HG03439 (cell line): ENCODE data around the gene B3GNT8.
"Not testable (repeated sequence)": the region's sequence is repeated elsewhere in the genome, so short reads cannot be mapped to it uniquely, and the experiment has no call there.

ENCODE experiments used
- ATAC-seq: cut with Tn5 transposase; IDR thresholded peaks from one replicate; pipeline ENCODE4 v1.9.1; 2021; ENCODE audit warnings: mild to moderate bottlenecking, moderate library complexity; ENCODE audit not compliant: unreplicated experiment

B3GNT8 gene, protein sequence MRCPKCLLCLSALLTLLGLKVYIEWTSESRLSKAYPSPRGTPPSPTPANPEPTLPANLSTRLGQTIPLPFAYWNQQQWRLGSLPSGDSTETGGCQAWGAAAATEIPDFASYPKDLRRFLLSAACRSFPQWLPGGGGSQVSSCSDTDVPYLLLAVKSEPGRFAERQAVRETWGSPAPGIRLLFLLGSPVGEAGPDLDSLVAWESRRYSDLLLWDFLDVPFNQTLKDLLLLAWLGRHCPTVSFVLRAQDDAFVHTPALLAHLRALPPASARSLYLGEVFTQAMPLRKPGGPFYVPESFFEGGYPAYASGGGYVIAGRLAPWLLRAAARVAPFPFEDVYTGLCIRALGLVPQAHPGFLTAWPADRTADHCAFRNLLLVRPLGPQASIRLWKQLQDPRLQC

GRCh38 chr19:41426952-41427646 lies at the start of gene B3GNT8:
Gene B3GNT8, minus strand, starts transcription at chr19:41427374. Its CDS starts 596 bp downstream, at chr19:41426778.
- ATAC-seq, result no peak

GRCh38 chr19:41476583-41476982 lies 49.4 kb upstream of the B3GNT8 start:
- ATAC-seq, result no peak

- not testable (repeated sequence) for ATAC-seq
Measured at GRCh38 chr19:41463257-41464256, 36.4 kb upstream of the B3GNT8 start.

DNA sequence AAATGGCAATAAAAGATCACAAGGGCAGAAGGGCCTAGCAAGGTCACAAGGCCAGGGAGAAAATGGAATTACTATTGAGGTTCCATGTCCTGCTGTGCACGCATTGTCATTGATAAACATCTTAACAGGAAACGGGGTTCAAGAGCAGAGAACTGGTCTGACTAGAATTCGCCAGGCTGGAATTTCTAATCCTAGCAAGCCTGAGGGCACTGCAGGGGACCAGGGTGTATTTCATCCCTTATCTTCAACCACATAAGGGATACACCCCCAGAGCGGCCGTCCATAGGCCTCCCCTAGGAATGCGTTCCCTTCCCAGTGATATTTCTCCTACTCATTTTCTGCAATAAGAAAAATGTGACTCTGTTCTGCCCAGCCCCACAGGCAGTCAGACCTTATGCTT lies 35.3 kb upstream of the B3GNT8 start:
- no peak for ATAC-seq

GRCh38 chr19:41457241-41457640 lies 30.1 kb upstream of the B3GNT8 start:
- ATAC-seq, result peak; percentile 65

DNA sequence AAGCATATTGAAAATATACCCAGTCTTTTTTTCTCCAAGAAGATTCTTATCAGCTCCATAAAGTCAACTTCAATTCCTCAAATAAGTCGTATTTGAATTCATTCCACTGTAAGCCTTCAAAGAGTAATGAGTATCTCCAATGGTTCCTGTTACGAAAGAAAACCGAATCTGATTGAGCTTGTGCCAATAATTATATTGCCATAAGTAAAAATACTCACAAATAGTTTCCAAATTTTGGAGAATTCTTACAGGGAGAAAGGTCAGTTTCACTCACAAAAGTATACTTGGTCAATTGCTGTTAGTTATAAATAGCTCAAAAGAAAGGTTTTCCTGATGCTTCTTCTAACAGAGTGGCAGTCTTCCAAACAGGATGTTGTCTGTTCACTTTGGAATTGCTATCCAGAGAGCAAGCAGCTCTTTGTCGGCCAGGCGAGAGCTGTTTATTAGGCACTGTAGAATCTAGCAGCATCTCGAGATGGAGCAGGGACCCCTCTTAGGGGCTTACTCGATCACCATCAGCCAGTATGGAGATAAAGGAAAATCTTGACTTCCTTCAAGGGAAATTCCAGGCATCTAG lies 29.3 kb upstream of the B3GNT8 start:
- no peak for ATAC-seq

GRCh38 chr19:41455936-41456335 lies 28.8 kb upstream of the B3GNT8 start:
- ATAC-seq, result no peak

DNA sequence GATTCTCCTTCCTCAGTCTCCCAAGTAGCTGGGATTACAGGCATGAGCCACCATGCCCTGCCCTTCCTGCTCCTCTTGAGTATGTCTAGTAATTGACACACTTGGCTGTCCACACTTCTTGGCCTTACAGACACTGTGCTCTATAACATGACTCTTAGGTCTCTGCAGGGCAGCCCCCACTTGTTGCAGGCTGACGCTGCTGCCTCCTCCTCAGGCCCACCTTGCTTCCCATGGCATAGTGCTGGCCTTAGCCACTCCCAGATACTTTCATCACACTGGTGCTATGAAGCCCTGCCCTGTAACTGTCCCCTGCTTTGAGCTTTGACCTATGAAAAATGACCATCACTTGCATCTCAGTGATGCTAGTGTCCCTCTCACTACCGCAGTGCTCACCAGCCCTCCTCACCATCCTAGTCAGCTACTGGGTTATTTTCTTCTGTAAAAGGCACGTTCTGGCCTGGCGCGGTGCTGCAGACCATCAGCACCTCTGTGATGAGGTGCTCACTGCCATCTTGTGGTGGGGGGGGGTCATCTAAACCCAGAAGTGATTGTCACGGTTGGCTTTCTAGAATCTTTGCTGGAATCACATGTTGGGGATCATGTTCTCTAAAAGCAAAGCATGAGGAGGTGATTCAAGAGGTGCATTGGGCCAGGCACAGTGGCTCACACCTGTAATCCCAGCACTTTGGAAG lies 25.6 kb upstream of the B3GNT8 start:
- no peak for ATAC-seq

DNA sequence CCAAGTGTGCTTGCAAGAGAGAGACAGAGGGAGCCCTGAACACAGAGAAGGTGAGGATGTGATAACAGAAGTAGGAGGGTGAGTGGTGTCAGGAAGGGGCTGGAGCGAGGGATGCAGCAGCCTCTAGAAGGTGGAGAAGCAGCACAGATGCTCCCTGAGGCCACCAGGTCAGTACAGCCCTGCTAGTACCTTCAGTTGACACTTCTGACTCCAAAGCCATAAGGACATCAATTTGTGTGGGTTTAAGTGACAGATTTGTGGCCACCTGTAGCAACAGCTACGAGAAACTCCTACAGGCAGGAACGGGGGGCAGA lies 22.6 kb upstream of the B3GNT8 start:
- ATAC-seq, result no peak

GRCh38 chr19:41449079-41449864 lies 22.1 kb upstream of the B3GNT8 start:
- peak; percentile 58 for ATAC-seq

DNA sequence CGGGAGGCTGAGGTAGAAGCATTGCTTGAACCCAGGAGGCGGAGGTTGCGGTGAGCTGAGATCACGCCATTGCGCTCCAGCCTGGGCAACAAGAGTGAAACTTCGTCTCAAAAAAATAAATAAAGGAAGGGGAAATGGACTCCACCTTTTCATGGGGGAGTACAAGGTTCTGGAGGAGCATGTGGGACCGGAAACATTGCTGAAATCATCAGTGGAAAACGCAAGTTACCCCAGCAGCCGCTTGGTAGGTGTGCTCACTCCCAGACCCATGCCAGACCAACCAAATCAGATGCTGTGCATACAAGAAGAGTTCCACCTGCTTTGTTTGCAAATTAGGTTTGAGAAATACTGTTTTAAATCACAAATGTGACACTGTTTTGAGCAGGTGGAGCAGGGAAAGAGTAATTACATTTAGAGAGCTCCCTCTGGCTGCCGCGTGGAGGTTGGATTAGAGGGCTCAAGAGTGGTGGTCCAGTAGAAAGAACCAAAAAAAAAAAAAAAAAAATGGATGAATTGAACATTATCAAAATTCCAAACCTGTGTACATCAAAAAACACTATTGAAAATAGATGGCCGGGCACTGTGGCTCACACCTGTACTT lies 20.7 kb upstream of the B3GNT8 start:
- no peak for ATAC-seq

GRCh38 chr19:41445575-41445974 lies 18.4 kb upstream of the B3GNT8 start:
- no peak for ATAC-seq

- ATAC-seq, result no peak
Measured at GRCh38 chr19:41443813-41444455, 16.8 kb upstream of the B3GNT8 start.

- ATAC-seq, result no peak
Measured at GRCh38 chr19:41442473-41443355, 15.5 kb upstream of the B3GNT8 start, which contains the start of gene ERICH4. Gene ERICH4, plus strand, starts transcription at chr19:41443156. Its CDS starts 14 bp downstream, at chr19:41443170.

DNA sequence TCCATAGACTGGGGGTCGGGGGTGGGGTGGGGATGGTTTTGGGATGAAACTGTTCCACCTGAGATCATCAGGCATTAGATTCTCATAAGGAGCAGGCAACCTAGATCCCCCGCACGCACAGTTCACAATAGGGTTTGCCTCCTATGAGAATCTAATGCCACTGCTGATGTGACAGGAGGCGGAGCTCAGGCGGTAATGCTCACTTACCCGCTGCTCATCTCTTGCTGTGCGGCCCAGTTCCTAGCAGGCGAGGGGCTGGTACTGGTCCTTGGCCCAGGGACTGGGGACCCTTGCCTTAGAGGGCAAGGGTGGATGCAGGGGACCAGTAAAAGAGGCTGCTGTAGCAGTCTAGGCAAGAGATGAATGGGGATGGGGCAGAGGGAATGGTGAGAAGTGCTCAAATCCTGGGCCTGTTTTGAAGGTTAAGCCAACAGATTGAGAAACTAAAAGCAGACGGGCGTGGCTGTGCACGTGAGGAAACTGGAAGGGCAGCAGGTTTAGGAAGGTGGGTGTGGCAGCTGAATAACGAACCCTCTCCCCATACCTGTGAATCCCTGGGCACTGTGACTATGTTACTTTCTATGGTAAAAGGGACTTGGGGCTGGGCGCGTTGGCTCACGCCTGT lies 14.3 kb upstream of the B3GNT8 start:
- ATAC-seq, result no peak

GRCh38 chr19:41439441-41440222 lies 12.5 kb upstream of the B3GNT8 start, which contains the start of gene DMAC2:
Gene DMAC2, minus strand, starts transcription at chr19:41439912. Its CDS starts 13 bp downstream, at chr19:41439899.
- ATAC-seq, result peak; percentile 90
